Chondrocyte (in vitro differentiated cells): ENCODE measurements around the gene CASK. TPM values are rescaled to one million over a fixed set of nuclear protein-coding genes. Genes with fewer than 3 reads are reported as not detected.
"Not testable (repeated sequence)": the region's sequence is repeated elsewhere in the genome, so short reads cannot be mapped to it uniquely, and the experiment has no call there.

Source experiments
- DNase-seq: peaks from one replicate; pipeline ENCODE4 v3.0.0; 2021; ENCODE audit warnings: mixed read lengths, low spot score
- H3K27ac Mint-ChIP-seq: one replicate; pipeline ENCODE4 v1.8.0; 2021; ENCODE audit warnings: mild to moderate bottlenecking, moderate library complexity, mixed read lengths; ENCODE audit not compliant: unreplicated experiment
- H3K27me3 Mint-ChIP-seq: 2 replicates; pipeline ENCODE4 v1.8.0; 2021; ENCODE audit warnings: low read depth, mixed read lengths
- H3K36me3 Mint-ChIP-seq: 2 replicates; pipeline ENCODE4 v1.8.0; 2021; ENCODE audit warnings: low read depth, mixed read lengths
- H3K4me1 Mint-ChIP-seq: 2 replicates; pipeline ENCODE4 v1.8.0; 2021; ENCODE audit warnings: low read depth, mild to moderate bottlenecking, mixed read lengths
- H3K4me3 Mint-ChIP-seq: one replicate; pipeline ENCODE4 v1.8.0; 2021; ENCODE audit warnings: mild to moderate bottlenecking, moderate library complexity, mixed read lengths; ENCODE audit not compliant: unreplicated experiment
- H3K9me3 Mint-ChIP-seq: 2 replicates; pipeline ENCODE4 v1.8.0; 2021; ENCODE audit warnings: low read depth, mixed read lengths
- total RNA-seq: library from RNA; stranded (reverse); gene quantifications from 3 replicates; pipeline ENCODE4 v1.2.1, GENCODE V29; 2021
- TF ChIP-seq, protein P1 (sequence below): fragments of 200-600 bp; sonication (generic); IDR thresholded peaks from 2 replicates; pipeline ENCODE4 v1.5.0; 2021; ENCODE audit warnings: antibody characterized with exemption, mild to moderate bottlenecking, moderate library complexity

The CASK gene
- total RNA-seq, 1 donor from 2014 or later: 44.9 TPM

DNA sequence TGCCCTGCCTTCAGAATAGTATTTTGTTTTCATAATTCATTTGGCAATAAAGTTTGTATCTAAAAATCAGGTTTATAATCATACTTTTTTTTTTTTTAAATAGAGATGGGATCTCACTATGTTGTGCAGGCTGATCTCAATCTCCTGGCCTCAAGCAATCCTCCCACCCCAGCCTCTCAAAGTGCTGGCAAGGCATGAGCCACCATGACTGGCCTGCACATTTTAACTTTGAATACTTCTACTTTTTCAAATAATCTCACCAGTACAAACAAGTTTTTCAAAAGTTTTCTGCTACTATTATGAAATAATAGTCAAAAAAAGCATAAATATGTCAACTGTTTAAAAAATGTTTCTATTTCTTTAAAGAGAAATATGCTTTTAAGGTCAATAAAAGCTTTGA is 304.1 kb downstream of the CASK start:
- Mint-ChIP-seq H3K4me3 (no peak overlapping the region), H3K27me3 (no peaks in the 10 kb centered on the region), H3K36me3 (peaks cover 2% of the 10 kb centered on the region), H3K4me1 (peaks cover 17% of the 10 kb centered on the region), H3K9me3 (no peaks in the 10 kb centered on the region), H3K27ac (peak overlapping the region; percentile 17)
- TF ChIP-seq, protein P1, sequence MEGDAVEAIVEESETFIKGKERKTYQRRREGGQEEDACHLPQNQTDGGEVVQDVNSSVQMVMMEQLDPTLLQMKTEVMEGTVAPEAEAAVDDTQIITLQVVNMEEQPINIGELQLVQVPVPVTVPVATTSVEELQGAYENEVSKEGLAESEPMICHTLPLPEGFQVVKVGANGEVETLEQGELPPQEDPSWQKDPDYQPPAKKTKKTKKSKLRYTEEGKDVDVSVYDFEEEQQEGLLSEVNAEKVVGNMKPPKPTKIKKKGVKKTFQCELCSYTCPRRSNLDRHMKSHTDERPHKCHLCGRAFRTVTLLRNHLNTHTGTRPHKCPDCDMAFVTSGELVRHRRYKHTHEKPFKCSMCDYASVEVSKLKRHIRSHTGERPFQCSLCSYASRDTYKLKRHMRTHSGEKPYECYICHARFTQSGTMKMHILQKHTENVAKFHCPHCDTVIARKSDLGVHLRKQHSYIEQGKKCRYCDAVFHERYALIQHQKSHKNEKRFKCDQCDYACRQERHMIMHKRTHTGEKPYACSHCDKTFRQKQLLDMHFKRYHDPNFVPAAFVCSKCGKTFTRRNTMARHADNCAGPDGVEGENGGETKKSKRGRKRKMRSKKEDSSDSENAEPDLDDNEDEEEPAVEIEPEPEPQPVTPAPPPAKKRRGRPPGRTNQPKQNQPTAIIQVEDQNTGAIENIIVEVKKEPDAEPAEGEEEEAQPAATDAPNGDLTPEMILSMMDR: no peak
- DNase-seq: no peak

- H3K4me3 Mint-ChIP-seq: no peak overlapping the region
- H3K4me1 Mint-ChIP-seq: peaks cover 17% of the 10 kb centered on the region
- no peaks in the 10 kb centered on the region for H3K36me3 Mint-ChIP-seq
- H3K27me3 Mint-ChIP-seq: no peaks in the 10 kb centered on the region
- TF ChIP-seq, protein P1: no peak
- no peaks in the 10 kb centered on the region for H3K9me3 Mint-ChIP-seq
- no peak for DNase-seq
- no peak overlapping the region for H3K27ac Mint-ChIP-seq
Observed at GRCh38 chrX:41616935-41617334, 306.4 kb downstream of the CASK start.

DNA sequence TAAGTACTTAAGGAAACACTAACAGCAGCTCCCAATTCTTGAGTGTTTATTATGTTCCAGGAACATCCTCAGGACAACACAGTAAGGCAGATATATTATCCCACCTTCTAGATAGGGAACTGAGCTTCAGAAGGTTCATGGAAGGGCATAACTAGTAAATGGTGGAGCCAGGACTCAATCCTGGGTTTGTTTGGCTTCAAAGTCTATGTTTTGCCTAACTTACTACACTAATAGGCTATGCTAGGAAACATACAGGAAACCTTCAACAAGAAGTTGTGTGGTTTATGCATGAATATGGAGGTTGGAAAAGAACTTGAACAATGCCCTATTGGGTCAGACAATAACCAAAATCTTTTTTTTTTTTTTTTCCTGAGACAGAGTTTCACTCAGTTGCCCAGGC is 307.1 kb downstream of the CASK start:
- Mint-ChIP-seq H3K27ac (no peak overlapping the region), H3K36me3 (no peaks in the 10 kb centered on the region), H3K27me3 (no peaks in the 10 kb centered on the region), H3K9me3 (no peaks in the 10 kb centered on the region), H3K4me1 (peaks cover 16% of the 10 kb centered on the region), H3K4me3 (no peak overlapping the region)
- DNase-seq: no peak
- TF ChIP-seq, protein P1: no peak

- DNase-seq: no peak
- Mint-ChIP-seq H3K4me3 (no peak overlapping the region), H3K9me3 (peaks cover 2% of the 10 kb centered on the region), H3K27ac (no peak overlapping the region), H3K4me1 (peaks cover 16% of the 10 kb centered on the region), H3K36me3 (no peaks in the 10 kb centered on the region), H3K27me3 (no peaks in the 10 kb centered on the region)
- TF ChIP-seq, protein P1: no peak
Observed at GRCh38 chrX:41608244-41608643, 315.1 kb downstream of the CASK start.

DNA sequence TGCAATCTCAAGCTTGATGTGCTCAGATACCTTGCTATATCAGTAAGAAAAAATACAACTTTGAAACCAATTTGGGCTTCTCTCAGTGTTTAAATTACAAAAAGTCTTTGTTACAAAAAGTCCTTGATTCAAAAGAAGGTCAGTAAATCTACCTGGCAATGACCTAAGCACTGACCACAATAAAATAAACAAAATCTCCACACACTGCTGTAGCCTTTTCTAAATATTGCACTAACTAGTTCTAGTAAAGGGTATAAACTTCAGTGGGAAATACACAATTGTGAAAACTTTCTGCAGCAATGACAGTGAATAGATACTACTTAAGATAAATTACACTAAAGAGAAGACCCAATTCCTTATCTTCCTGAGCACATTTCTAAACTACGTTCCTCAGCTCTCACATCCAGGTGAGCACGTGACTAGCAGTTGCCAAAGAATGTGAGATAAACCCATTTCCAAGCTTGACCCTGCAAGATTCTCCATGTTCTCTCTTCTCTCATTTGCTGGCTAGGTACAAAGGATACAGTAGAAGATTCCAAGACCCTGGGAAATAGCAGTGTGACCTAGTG is 316.0 kb downstream of the CASK start:
- Mint-ChIP-seq H3K4me1 (peaks cover 25% of the 10 kb centered on the region), H3K9me3 (peaks cover 2% of the 10 kb centered on the region), H3K27me3 (no peaks in the 10 kb centered on the region), H3K4me3 (no peak overlapping the region), H3K36me3 (no peaks in the 10 kb centered on the region), H3K27ac (no peak overlapping the region)
- no peak for DNase-seq
- TF ChIP-seq, protein P1: no peak

GRCh38 chrX:41606057-41606456 is 317.3 kb downstream of the CASK start:
- not testable (repeated sequence) for H3K36me3 Mint-ChIP-seq, H3K27ac Mint-ChIP-seq, H3K4me3 Mint-ChIP-seq, H3K9me3 Mint-ChIP-seq, H3K27me3 Mint-ChIP-seq, DNase-seq
- peaks cover 26% of the 10 kb centered on the region for H3K4me1 Mint-ChIP-seq
